ENCODE results near the gene PROB1.

PROB1 gene

GRCh38 chr5:139404484-139404840 is 9.6 kb upstream of the PROB1 start:
- no peak for DNase-seq (ENCODE audit: extremely low read depth, low read depth)
- H3K4me3 ChIP-seq (replicated peaks; ENCODE audit: low read depth, low read length) = peak overlapping the region; percentile 56
- TF ChIP-seq CTCF (IDR thresholded peaks at IDR 0.05; ENCODE audit: low read depth, low read length, missing control alignments) = no peak

- peak within 1 kb of the TSS; percentile 56 for H3K4me3 ChIP-seq (replicated peaks; ENCODE audit: low read depth, low read length)
- DNase-seq (ENCODE audit: extremely low read depth, low read depth) = peak; percentile 90
- no peak for TF ChIP-seq CTCF (IDR thresholded peaks at IDR 0.05; ENCODE audit: low read depth, low read length, missing control alignments)
These were observed 9.0 kb upstream of the PROB1 start, which contains the start of gene SPATA24 for GRCh38 chr5:139403787-139404483. TSS of gene SPATA24 (minus strand) at chr5:139404089. CDS start at chr5:139404060, 29 bp downstream.

GRCh38 chr5:139403418-139403786 is 8.5 kb upstream of the PROB1 start:
- no peak for TF ChIP-seq CTCF (IDR thresholded peaks at IDR 0.05; ENCODE audit: low read depth, low read length, missing control alignments)
- DNase-seq (ENCODE audit: extremely low read depth, low read depth) = no peak
- H3K4me3 ChIP-seq (replicated peaks; ENCODE audit: low read depth, low read length) = peak overlapping the region; percentile 56

- no peak for DNase-seq (ENCODE audit: extremely low read depth, low read depth)
- H3K4me3 ChIP-seq (replicated peaks; ENCODE audit: low read depth, low read length) = peak overlapping the region; percentile 56
- TF ChIP-seq CTCF (IDR thresholded peaks at IDR 0.05; ENCODE audit: low read depth, low read length, missing control alignments) = peak; percentile 55
These were observed 7.8 kb upstream of the PROB1 start for GRCh38 chr5:139402561-139403158.

- TF ChIP-seq CTCF (IDR thresholded peaks at IDR 0.05; ENCODE audit: low read depth, low read length, missing control alignments) = no peak
- no peak overlapping the region for H3K4me3 ChIP-seq (replicated peaks; ENCODE audit: low read depth, low read length)
- no peak for DNase-seq (ENCODE audit: extremely low read depth, low read depth)
These were observed 6.6 kb upstream of the PROB1 start for GRCh38 chr5:139401546-139401945.

- TF ChIP-seq CTCF (IDR thresholded peaks at IDR 0.05; ENCODE audit: low read depth, low read length, missing control alignments) = no peak
- DNase-seq (ENCODE audit: extremely low read depth, low read depth) = no peak
These were observed 4.7 kb upstream of the PROB1 start for GRCh38 chr5:139399501-139400121.

More at GRCh38 chr5:139399501-139400121, 4.7 kb upstream of the PROB1 start:
- H3K4me3 ChIP-seq (replicated peaks; ENCODE audit: low read depth, low read length) = no peak overlapping the region

All from HFF-Myc (cell line).